Breast epithelium (tissue), 3 donors: ENCODE results near the gene LRFN3.

Experiments
- POLR2A ChIP-seq: fragments of 450-650 bp; IDR thresholded peaks from one replicate; pipeline ENCODE4 v1.6.1; 2016; ENCODE audit warnings: antibody characterized with exemption, mild to moderate bottlenecking, moderate library complexity
- POLR2AphosphoS5 ChIP-seq, 3 donors: sonication (generic); formaldehyde crosslinking; IDR thresholded peaks; one replicate each; pipeline ENCODE4 v1.6.1; 2017; ENCODE audit warnings: antibody characterized with exemption in 3 of 3

GRCh38 chr19:35913589-35913988 lies 22.6 kb upstream of the LRFN3 start:
- TF ChIP-seq POLR2A: no peak
- no peak for TF ChIP-seq POLR2AphosphoS5 (IDR thresholded peaks at IDR 0.05)
